Glutamatergic neuron (in vitro differentiated cells): ENCODE data around the gene PLA2G2F. TPM values are rescaled to one million over a fixed set of nuclear protein-coding genes. Genes with fewer than 3 reads are reported as not detected.

Experiments used
- DNase-seq: peaks from one replicate; pipeline ENCODE4 v3.0.0; 2022
- H3K27ac Mint-ChIP-seq: one replicate; pipeline ENCODE4 v1.8.0; 2020; ENCODE audit warnings: mild to moderate bottlenecking, mixed read lengths, inconsistent platforms; ENCODE audit not compliant: unreplicated experiment
- H3K27me3 Mint-ChIP-seq: one replicate; pipeline ENCODE4 v1.8.0; 2020; ENCODE audit warnings: mild to moderate bottlenecking, moderate library complexity, mixed read lengths, inconsistent platforms; ENCODE audit not compliant: unreplicated experiment
- H3K36me3 Mint-ChIP-seq: one replicate; pipeline ENCODE4 v1.8.0; 2020; ENCODE audit warnings: mild to moderate bottlenecking, mixed read lengths, inconsistent platforms; ENCODE audit not compliant: unreplicated experiment
- H3K4me1 Mint-ChIP-seq: one replicate; pipeline ENCODE4 v1.8.0; 2020; ENCODE audit warnings: mild to moderate bottlenecking, low read depth, mixed read lengths, inconsistent platforms; ENCODE audit not compliant: unreplicated experiment
- H3K4me3 Mint-ChIP-seq: one replicate; pipeline ENCODE4 v1.8.0; 2020; ENCODE audit warnings: mild to moderate bottlenecking, mixed read lengths, inconsistent platforms; ENCODE audit not compliant: unreplicated experiment
- H3K9me3 Mint-ChIP-seq: one replicate; pipeline ENCODE4 v1.8.0; 2020; ENCODE audit warnings: mild to moderate bottlenecking, moderate library complexity, mixed read lengths, inconsistent platforms; ENCODE audit not compliant: unreplicated experiment
- CTCF ChIP-seq: fragments of 200-600 bp; sonication (generic); IDR thresholded peaks from one replicate; pipeline ENCODE4 v1.5.0; 2021; ENCODE audit not compliant: partially characterized antibody, unreplicated experiment
- total RNA-seq: library from RNA; stranded (reverse); fragmentation: NEBNext Ultra II Directional; extraction: Animal tissue kit (Norgen Biotek cat#: 25700); gene quantifications from one replicate; pipeline ENCODE4 v1.2.1, GENCODE V29; 2021; ENCODE audit not compliant: unreplicated experiment

PLA2G2F gene
- total RNA-seq, 1 donor from 2014 or later = not detected

DNA sequence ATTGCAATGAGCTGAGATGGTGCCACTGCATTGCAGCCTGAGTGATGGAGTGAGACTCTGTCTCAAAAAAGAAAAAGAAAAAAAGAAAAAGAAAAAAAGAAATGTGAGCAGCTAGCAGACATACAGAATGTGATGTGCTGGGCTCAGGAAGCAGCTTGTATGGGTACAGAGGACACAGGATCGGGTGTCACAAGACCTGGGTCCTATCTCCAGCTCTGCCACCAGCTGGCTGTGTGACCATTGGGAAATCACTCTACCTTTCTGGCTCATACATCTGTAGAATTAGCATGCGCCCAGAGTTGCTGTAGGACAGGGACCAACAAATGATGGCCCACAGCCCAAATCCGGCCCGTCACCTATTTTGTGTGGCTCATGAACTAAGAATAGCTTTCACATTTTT is 50.5 kb downstream of the PLA2G2F start:
- no peak for DNase-seq
- H3K27me3 Mint-ChIP-seq = peaks cover 11% of the 10 kb centered on the region
- no peak overlapping the region for H3K4me3 Mint-ChIP-seq

GRCh38 chr1:20190256-20191160 is 51.4 kb downstream of the PLA2G2F start:
- TF ChIP-seq CTCF = no peak
- Mint-ChIP-seq H3K4me3 (no peak overlapping the region), H3K27ac (no peak overlapping the region), H3K27me3 (peaks cover 9% of the 10 kb centered on the region), H3K4me1 (peaks cover 7% of the 10 kb centered on the region), H3K36me3 (no peaks in the 10 kb centered on the region), H3K9me3 (peaks cover 2% of the 10 kb centered on the region)
- no peak for DNase-seq

More for the DNA sequence above, 50.5 kb downstream of the PLA2G2F start:
- H3K36me3 Mint-ChIP-seq = no peaks in the 10 kb centered on the region
- no peak for TF ChIP-seq CTCF
- no peak overlapping the region for H3K27ac Mint-ChIP-seq
- peaks cover 2% of the 10 kb centered on the region for H3K9me3 Mint-ChIP-seq
- peaks cover 7% of the 10 kb centered on the region for H3K4me1 Mint-ChIP-seq

DNA sequence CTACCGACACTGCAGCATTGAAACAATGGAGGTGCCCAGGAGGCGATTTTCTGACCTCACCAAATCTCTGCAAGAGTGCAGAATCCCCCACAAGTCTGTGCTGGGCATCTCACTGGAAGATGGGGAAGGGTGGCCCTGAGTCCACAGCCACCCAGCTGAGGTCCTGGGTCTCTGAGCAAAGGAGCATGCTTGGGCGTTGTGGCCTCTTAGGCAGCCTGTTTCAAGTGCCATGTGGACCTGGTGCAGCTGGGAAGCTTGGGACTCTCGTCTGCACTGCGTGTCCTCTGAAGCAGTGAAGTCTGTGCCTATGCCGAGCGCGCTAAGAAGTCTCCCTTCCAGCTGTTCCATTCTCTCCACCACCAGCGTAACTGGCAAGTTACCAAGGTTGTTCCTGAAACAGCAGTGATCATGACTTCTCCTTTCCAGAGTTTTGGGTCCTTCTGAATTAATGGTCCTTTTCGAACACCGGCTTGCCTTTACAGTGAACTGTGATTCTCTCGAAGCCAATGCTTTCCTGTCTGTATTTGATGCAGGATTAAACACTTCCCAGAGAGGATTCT is 52.2 kb downstream of the PLA2G2F start:
- peaks cover 5% of the 10 kb centered on the region for H3K4me1 Mint-ChIP-seq
- peaks cover 9% of the 10 kb centered on the region for H3K27me3 Mint-ChIP-seq
- no peak for DNase-seq
- no peak overlapping the region for H3K27ac Mint-ChIP-seq
- no peaks in the 10 kb centered on the region for H3K36me3 Mint-ChIP-seq
- no peak overlapping the region for H3K4me3 Mint-ChIP-seq
- no peak for TF ChIP-seq CTCF
- H3K9me3 Mint-ChIP-seq = peaks cover 2% of the 10 kb centered on the region

DNA sequence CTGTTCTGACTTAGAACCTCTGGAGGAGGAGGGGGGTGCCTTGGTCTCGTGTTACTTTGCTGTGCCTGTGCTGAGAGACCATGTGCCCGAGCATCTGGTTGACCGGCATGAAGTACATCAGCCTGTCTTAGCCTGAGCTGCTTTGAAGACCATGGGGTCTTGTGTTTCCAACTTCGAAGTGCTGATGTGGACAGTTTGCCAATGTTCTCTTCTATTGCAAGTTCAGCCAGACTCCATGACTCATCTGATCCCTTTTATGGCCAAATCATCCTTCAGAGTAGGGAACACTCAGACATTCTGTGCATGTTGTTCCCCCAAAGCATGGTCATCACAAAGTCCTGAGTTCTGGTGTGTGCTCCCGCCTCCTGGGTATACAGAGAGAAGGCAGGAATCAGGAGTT is 53.2 kb downstream of the PLA2G2F start:
- no peaks in the 10 kb centered on the region for H3K36me3 Mint-ChIP-seq
- peaks cover 9% of the 10 kb centered on the region for H3K27me3 Mint-ChIP-seq
- no peak overlapping the region for H3K4me3 Mint-ChIP-seq
- H3K27ac Mint-ChIP-seq = no peak overlapping the region
- no peak for TF ChIP-seq CTCF
- peaks cover 2% of the 10 kb centered on the region for H3K9me3 Mint-ChIP-seq
- no peak for DNase-seq
- H3K4me1 Mint-ChIP-seq = peaks cover 3% of the 10 kb centered on the region

GRCh38 chr1:20192871-20193411 is 53.8 kb downstream of the PLA2G2F start:
- Mint-ChIP-seq H3K27me3 (peaks cover 9% of the 10 kb centered on the region), H3K9me3 (peaks cover 4% of the 10 kb centered on the region), H3K4me3 (no peak overlapping the region), H3K4me1 (peaks cover 3% of the 10 kb centered on the region), H3K27ac (no peak overlapping the region), H3K36me3 (no peaks in the 10 kb centered on the region)
- DNase-seq = no peak
- TF ChIP-seq CTCF = no peak
